GM12878 (cell line): ENCODE measurements around the gene OSTN.
"Not testable (repeated sequence)": the region's sequence is repeated elsewhere in the genome, so short reads cannot be mapped to it uniquely, and the experiment has no call there.

Experiments
- CEBPB ChIP-seq, 2 experiments: fragments of 150-350 bp in 1 of 2; IDR thresholded peaks; 2 replicates each; pipeline ENCODE4 v1.6.1; 2012 to 2014; ENCODE audit warnings: low read depth in 2 of 2, low read length in 2 of 2, borderline replicate concordance in 1 of 2, inconsistent platforms in 1 of 2
- ESRRA ChIP-seq: IDR thresholded peaks from 2 replicates; pipeline ENCODE4 v1.6.1; 2012; ENCODE audit warnings: mild to moderate bottlenecking, low read length, improper control_type of control experiment
- EZH2 ChIP-seq: IDR thresholded peaks from 2 replicates; pipeline ENCODE4 v1.6.1; 2012; ENCODE audit warnings: low read depth, mild to moderate bottlenecking, control low read depth, inconsistent platforms, low read length, borderline replicate concordance; ENCODE audit not compliant: control insufficient read depth
- MXI1 ChIP-seq: fragments of 150-350 bp; IDR thresholded peaks from 2 replicates; pipeline ENCODE4 v1.6.1; 2011; ENCODE audit warnings: low read depth, mild to moderate bottlenecking, inconsistent platforms, low read length, improper control_type of control experiment
- POLR2A ChIP-seq: IDR thresholded peaks from 2 replicates; pipeline ENCODE4 v1.6.1; 2011; ENCODE audit warnings: low read depth, mild to moderate bottlenecking, low read length
- SPI1 ChIP-seq: IDR thresholded peaks from 2 replicates; pipeline ENCODE4 v1.6.1; 2011; ENCODE audit warnings: low read depth, mild to moderate bottlenecking, low read length, moderate library complexity, borderline replicate concordance; ENCODE audit not compliant: insufficient read depth
- TF ChIP-seq, protein P1 (sequence below), 3 experiments: IDR thresholded peaks in 2 of 3; conservative IDR thresholded peaks in 1 of 3; 2 replicates each; pipeline ENCODE4 v1.5.1; 2011; ENCODE audit warnings: low read depth in 3 of 3, low read length in 3 of 3, mild to moderate bottlenecking in 3 of 3, control low read depth in 2 of 3, moderate library complexity in 2 of 3, inconsistent platforms in 1 of 3, mixed read lengths in 1 of 3; ENCODE audit not compliant: control insufficient read depth in 2 of 3, insufficient read depth in 1 of 3; ENCODE audit errors: extremely low read depth in 1 of 3
- TF ChIP-seq, protein P2 (sequence below): IDR thresholded peaks from 2 replicates; pipeline ENCODE4 v1.6.1; 2012; ENCODE audit warnings: low read depth, low read length, improper control_type of control experiment
- TF ChIP-seq, protein P3 (sequence below): IDR thresholded peaks from 2 replicates; pipeline ENCODE4 v1.6.1; 2011; ENCODE audit warnings: mild to moderate bottlenecking, low read depth, low read length, moderate library complexity; ENCODE audit not compliant: insufficient replicate concordance

DNA sequence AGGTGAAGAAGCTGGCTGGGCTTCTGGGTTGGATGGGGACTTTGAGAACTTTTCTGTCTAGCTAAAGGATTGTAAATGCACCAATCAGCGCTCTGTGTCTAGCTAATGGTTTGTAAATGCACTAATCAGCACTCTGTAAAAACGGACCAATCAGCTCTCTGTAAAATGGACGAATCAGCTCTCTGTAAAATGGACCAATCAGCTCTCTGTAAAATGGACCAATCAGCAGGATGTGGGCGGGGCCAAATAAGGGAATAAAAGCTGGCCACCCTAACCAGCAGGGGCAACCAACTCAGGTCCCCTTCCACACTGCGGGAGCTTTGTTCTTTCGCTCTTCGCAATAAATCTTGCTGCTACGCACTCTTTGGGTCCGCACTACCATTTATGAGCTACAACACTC lies 13.7 kb upstream of the OSTN start:
- not testable (repeated sequence) for TF ChIP-seq SPI1; EZH2; CEBPB (IDR thresholded peaks at IDR 0.05; ENCODE audit: borderline replicate concordance in 1 of 2, low read depth in 2 of 2, low read length in 2 of 2); MXI1; POLR2A; ESRRA
- TF ChIP-seq, protein P1, sequence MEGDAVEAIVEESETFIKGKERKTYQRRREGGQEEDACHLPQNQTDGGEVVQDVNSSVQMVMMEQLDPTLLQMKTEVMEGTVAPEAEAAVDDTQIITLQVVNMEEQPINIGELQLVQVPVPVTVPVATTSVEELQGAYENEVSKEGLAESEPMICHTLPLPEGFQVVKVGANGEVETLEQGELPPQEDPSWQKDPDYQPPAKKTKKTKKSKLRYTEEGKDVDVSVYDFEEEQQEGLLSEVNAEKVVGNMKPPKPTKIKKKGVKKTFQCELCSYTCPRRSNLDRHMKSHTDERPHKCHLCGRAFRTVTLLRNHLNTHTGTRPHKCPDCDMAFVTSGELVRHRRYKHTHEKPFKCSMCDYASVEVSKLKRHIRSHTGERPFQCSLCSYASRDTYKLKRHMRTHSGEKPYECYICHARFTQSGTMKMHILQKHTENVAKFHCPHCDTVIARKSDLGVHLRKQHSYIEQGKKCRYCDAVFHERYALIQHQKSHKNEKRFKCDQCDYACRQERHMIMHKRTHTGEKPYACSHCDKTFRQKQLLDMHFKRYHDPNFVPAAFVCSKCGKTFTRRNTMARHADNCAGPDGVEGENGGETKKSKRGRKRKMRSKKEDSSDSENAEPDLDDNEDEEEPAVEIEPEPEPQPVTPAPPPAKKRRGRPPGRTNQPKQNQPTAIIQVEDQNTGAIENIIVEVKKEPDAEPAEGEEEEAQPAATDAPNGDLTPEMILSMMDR (IDR thresholded peaks at IDR 0.05 in 2 of 3, conservative IDR thresholded peaks at IDR 0.05 in 1 of 3; ENCODE audit: control insufficient read depth in 2 of 3, extremely low read depth in 1 of 3, insufficient read depth in 1 of 3, low read depth in 3 of 3, low read length in 3 of 3), result not testable (repeated sequence)
- TF ChIP-seq, protein P2, sequence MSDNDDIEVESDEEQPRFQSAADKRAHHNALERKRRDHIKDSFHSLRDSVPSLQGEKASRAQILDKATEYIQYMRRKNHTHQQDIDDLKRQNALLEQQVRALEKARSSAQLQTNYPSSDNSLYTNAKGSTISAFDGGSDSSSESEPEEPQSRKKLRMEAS, result not testable (repeated sequence)
- TF ChIP-seq, protein P3, sequence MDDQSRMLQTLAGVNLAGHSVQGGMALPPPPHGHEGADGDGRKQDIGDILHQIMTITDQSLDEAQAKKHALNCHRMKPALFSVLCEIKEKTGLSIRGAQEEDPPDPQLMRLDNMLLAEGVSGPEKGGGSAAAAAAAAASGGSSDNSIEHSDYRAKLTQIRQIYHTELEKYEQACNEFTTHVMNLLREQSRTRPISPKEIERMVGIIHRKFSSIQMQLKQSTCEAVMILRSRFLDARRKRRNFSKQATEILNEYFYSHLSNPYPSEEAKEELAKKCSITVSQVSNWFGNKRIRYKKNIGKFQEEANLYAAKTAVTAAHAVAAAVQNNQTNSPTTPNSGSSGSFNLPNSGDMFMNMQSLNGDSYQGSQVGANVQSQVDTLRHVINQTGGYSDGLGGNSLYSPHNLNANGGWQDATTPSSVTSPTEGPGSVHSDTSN, result not testable (repeated sequence)
